Rectal smooth muscle tissue (tissue), 1 donor: ENCODE data around the gene CDAN1.

Experiments
- H3K27ac ChIP-seq: one replicate; pipeline ENCODE4 v1.7.0; 2013; ENCODE audit warnings: low read depth, low read length, inconsistent platforms
- H3K27me3 ChIP-seq: one replicate; pipeline ENCODE4 v1.7.0; 2013; ENCODE audit warnings: low read length; ENCODE audit not compliant: control insufficient read depth, insufficient read depth
- H3K36me3 ChIP-seq: one replicate; pipeline ENCODE4 v1.7.0; 2013; ENCODE audit warnings: low read length; ENCODE audit not compliant: control insufficient read depth, insufficient read depth
- H3K4me1 ChIP-seq: one replicate; pipeline ENCODE4 v1.7.0; 2013; ENCODE audit warnings: low read length; ENCODE audit not compliant: control insufficient read depth, insufficient read depth
- H3K4me3 ChIP-seq: one replicate; pipeline ENCODE4 v1.7.0; 2013; ENCODE audit warnings: low read length
- H3K9ac ChIP-seq: one replicate; pipeline ENCODE4 v1.7.0; 2013; ENCODE audit warnings: low read length

Gene CDAN1

GRCh38 chr15:42749266-42749665, 12.3 kb upstream of the CDAN1 start:
- Histone ChIP-seq H3K36me3 (no peaks in the 10 kb centered on the region), H3K4me3 (no peak overlapping the region), H3K4me1 (no peaks in the 10 kb centered on the region), H3K9ac (no peak overlapping the region), H3K27me3 (no peaks in the 10 kb centered on the region), H3K27ac (no peak overlapping the region)

DNA sequence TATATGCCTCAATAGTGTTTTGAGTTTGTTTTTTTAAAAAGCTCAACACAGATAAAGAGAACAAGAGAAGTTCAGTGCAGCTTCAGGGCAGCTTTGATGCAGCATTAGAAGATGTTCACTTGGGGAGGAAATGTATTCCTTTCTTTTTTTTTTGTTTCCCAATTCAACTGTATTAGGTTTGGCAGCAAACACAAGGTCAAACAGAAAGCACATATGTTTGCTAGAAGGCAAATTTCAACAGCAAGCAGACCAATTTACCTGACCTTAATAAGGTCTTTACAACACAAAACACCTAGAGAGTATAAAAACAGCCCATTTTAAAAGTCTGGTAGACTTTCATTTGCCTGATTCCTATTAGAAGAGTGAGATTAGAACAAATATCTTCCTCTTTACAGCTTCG, 7.3 kb upstream of the CDAN1 start:
- Histone ChIP-seq H3K4me3 (no peak overlapping the region), H3K27me3 (no peaks in the 10 kb centered on the region), H3K9ac (no peak overlapping the region), H3K36me3 (no peaks in the 10 kb centered on the region), H3K27ac (no peak overlapping the region), H3K4me1 (no peaks in the 10 kb centered on the region)

DNA sequence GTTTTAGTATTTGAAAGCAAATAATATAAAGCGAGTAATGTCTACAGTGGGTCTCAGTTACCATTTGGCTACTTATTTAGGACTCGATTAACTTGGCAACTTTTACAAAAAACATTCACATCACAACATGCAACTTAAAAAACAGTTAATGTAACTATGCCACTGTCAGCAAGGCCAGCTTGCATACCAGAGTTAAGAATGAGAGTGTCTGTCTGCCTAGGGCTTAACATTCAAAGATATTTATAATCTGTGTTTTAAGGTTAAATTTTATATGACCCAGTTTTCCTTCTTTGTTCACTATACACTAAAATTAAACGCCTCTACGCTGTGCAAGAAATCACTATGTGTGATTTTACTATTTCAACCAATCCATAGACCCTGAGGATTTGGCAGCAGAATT, 5.2 kb upstream of the CDAN1 start:
- H3K27me3 ChIP-seq: no peaks in the 10 kb centered on the region
- H3K27ac ChIP-seq: no peak overlapping the region
- H3K4me3 ChIP-seq: no peak overlapping the region
- no peak overlapping the region for H3K9ac ChIP-seq
- no peaks in the 10 kb centered on the region for H3K36me3 ChIP-seq
- peaks cover 2% of the 10 kb centered on the region for H3K4me1 ChIP-seq

DNA sequence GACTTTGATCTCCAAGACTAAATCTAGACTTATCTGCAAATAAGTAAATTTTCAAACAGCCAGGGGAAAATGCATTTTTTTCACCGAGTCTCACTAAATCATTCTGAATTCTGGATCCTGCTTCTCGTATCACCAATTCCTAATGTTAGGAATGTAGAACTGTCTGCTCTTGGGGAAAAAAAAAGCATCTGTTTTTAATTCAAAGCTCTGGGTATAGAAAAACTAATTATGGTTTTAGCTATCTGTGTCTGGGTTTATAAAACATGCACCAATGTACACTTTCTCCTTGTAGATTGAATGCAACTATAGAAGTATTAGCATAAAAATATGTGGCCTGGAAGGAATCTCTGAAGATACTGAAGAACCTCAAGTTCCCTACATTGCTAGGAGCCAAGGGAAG, 4.8 kb upstream of the CDAN1 start:
- Histone ChIP-seq H3K36me3 (no peaks in the 10 kb centered on the region), H3K4me1 (peaks cover 2% of the 10 kb centered on the region), H3K9ac (no peak overlapping the region)

DNA sequence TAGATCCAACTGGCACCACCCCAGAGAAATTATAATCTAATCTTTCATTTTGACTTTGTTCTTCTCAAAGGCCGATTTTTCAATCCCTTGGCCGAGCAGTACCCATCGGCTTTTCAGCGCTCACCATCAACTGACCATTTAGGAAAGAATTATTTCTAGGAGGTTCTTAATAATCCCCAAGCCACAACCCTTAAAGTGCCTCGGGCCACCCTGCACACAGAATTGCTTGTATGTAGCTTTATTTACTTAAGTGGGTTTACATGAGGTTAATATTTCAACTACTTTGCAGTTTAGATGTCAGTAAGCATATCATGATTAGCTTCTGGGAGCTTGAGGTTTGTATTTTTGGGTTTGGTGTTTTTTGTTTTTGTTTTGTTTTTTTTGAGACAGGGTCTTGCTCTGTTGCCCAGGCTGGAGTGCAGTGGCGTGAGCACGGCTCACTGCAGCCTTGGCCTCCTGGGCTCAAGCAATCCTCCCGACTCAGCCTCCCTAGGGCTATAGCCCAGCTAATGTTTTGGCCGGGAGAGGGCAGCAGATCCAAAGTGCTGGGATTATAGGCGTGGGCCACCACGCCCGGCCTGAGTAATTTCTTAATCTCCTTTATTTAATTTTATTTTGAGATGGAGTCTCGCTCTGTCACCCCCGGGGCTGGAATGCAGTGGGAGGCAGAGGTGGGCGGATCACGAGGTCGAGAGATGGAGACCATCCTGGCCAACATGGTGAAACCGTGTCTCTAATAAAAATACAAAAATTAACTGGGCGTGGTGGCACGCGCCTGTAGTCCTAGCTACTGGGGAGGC, 801 bp upstream of the CDAN1 start:
- no peaks in the 10 kb centered on the region for H3K27me3 ChIP-seq
- H3K4me3 ChIP-seq: peak overlapping the region; percentile 73
- H3K36me3 ChIP-seq: peaks cover 4% of the 10 kb centered on the region
- H3K9ac ChIP-seq: peak overlapping the region; percentile 28
- peaks cover 2% of the 10 kb centered on the region for H3K4me1 ChIP-seq
- H3K27ac ChIP-seq: peak overlapping the region; percentile 81

More for the DNA sequence above, 4.8 kb upstream of the CDAN1 start:
- Histone ChIP-seq H3K4me3 (no peak overlapping the region), H3K27ac (no peak overlapping the region), H3K27me3 (no peaks in the 10 kb centered on the region)

DNA sequence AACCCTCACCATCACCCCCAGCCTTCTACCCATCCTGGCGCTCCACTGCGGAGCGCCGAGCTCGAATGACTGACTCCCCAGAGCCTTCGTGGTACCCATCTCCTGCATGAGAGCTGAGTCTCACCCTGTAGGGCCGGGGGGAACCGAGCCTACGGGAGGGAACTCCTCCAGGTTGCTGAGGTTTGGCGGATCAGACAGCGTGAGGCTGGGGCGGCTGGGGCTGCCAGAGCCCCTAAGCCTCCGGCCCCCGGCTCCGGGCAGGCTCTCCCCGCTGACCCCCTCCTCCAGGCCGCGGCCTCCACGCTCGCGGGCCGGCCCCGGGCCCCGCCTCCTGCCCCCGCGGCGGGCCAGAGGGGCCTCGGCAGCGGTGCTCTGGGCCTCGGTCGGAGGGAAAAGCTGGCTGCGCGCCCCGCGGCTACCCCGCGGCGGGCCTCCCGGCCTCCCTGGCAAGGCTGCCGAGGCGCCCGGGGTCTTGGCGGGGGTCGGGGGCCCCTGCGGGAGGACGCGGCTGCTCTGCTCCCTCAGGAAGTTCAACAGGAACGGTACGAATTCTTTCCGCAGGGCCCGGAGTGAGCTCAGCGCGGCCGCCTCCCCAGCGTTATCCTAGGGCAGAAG, 643 bp downstream of the CDAN1 start:
- peaks cover 2% of the 10 kb centered on the region for H3K4me1 ChIP-seq
- H3K9ac ChIP-seq: peak overlapping the region; percentile 78
- peak overlapping the region; percentile 69 for H3K27ac ChIP-seq
- H3K27me3 ChIP-seq: no peaks in the 10 kb centered on the region
- H3K36me3 ChIP-seq: peaks cover 6% of the 10 kb centered on the region
- H3K4me3 ChIP-seq: peak overlapping the region; percentile 93

DNA sequence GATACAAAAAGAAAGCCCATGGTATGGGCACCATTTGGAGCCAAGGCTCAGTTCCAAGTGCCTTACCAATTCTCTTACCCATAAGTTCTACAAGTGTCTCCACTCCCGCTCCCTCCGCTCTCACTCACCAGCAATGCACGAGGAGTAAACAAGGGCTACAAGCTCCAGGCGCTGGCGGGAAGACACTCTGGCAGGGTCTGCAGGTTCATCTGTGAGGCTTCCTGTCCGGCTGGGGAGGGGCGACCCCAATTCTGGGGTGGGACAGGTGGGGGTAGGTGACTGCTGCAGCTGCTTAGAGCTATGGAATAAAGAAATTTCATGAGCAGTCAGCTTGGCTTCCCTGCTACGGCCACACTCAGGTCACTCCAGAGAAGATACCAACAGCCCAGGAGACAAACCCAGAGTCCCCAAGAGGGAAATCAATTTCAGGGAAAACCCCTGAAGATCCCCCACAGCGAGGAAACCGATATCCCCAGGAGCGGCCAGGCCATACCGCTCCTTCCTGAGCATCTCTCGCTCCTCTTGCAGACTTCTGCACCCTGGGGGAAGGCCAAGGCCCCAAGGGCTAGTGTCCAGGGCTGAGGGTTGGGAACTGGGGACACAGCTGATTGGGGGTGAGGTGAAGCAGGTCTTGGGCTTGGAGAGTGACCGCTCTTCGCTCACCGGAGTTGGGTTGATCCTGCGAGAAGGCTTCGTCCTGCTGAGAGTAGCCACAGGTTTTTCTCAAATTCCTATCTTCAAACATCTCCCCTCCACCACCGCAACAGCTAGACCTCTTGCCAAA, 1.4 kb downstream of the CDAN1 start:
- Histone ChIP-seq H3K9ac (no peak overlapping the region), H3K36me3 (peaks cover 11% of the 10 kb centered on the region), H3K4me1 (peaks cover 2% of the 10 kb centered on the region), H3K27me3 (no peaks in the 10 kb centered on the region), H3K27ac (no peak overlapping the region), H3K4me3 (peak overlapping the region; percentile 93)

DNA sequence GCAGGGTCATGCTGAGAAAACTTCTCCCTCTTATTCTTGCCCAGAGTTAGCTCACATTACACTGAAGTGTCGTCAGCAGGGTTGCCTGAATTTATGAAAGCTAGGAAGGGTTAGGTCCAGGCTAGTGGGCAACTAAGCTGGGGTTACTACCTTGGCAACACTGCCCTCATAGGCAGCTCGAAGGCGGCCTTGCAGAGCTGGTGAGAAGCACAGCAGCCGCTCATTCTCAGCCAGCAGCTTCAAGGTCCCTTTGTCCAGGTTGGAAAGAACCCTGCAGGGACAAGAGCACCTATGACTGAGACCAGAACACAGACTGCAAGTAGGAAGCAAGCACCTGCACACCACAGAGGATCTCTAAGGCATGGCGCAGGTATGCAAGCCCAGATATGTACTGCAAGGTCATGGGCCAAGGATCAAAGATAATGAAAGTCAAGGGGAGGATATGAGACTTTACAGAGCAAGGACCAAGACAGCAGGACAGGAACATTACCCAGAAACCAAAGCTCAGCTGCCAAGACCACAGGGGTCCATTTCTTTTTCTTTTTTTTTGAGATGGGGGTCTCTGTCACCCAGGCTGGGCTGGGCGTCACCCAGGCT, 2.8 kb downstream of the CDAN1 start:
- peaks cover 17% of the 10 kb centered on the region for H3K36me3 ChIP-seq
- peaks cover 2% of the 10 kb centered on the region for H3K4me1 ChIP-seq
- no peaks in the 10 kb centered on the region for H3K27me3 ChIP-seq
- H3K9ac ChIP-seq: no peak overlapping the region
- H3K4me3 ChIP-seq: no peak overlapping the region
- no peak overlapping the region for H3K27ac ChIP-seq

GRCh38 chr15:42733027-42733426, 3.9 kb downstream of the CDAN1 start:
- no peaks in the 10 kb centered on the region for H3K27me3 ChIP-seq
- no peak overlapping the region for H3K27ac ChIP-seq
- H3K4me3 ChIP-seq: no peak overlapping the region
- no peak overlapping the region for H3K9ac ChIP-seq
- H3K4me1 ChIP-seq: peaks cover 2% of the 10 kb centered on the region
- H3K36me3 ChIP-seq: peaks cover 24% of the 10 kb centered on the region

GRCh38 chr15:42732095-42732827, 4.7 kb downstream of the CDAN1 start:
- no peak overlapping the region for H3K9ac ChIP-seq
- peaks cover 30% of the 10 kb centered on the region for H3K36me3 ChIP-seq
- no peak overlapping the region for H3K4me3 ChIP-seq
- no peaks in the 10 kb centered on the region for H3K4me1 ChIP-seq
- H3K27me3 ChIP-seq: no peaks in the 10 kb centered on the region
- no peak overlapping the region for H3K27ac ChIP-seq

GRCh38 chr15:42731461-42731860, 5.5 kb downstream of the CDAN1 start:
- H3K27me3 ChIP-seq: no peaks in the 10 kb centered on the region
- H3K36me3 ChIP-seq: peaks cover 31% of the 10 kb centered on the region
- H3K9ac ChIP-seq: no peak overlapping the region
- H3K27ac ChIP-seq: no peak overlapping the region
- H3K4me3 ChIP-seq: no peak overlapping the region
- H3K4me1 ChIP-seq: no peaks in the 10 kb centered on the region

DNA sequence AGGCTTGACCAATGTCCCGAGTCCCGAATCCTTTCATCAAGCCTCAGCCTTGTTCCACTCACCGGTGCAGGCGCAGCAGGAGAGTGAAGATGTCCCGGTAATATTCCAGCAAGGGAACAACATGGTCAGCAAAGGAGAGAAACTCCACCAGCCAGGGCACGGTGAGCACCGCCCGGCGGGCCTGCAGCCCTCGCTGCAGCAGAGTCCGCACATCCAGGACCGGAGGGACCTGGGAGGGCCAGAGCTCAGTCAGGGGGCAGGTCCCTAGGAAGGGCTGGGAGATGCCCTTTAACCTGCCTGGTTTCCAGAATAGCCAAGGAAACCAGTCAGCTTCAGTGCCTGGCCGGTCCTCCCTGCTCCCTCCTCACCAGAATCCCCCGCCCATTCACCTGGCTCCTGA, 6.4 kb downstream of the CDAN1 start:
- Histone ChIP-seq H3K4me1 (no peaks in the 10 kb centered on the region), H3K9ac (no peak overlapping the region), H3K36me3 (peaks cover 37% of the 10 kb centered on the region), H3K4me3 (no peak overlapping the region), H3K27ac (no peak overlapping the region), H3K27me3 (no peaks in the 10 kb centered on the region)
